GM20431 (cell line): ENCODE results near the gene ADAMTS3.
"Not testable (repeated sequence)": the region's sequence is repeated elsewhere in the genome, so short reads cannot be mapped to it uniquely, and the experiment has no call there.

Experiments used
- in situ Hi-C: fragments of 300-500 bp; cut with MseI, MboI; formaldehyde crosslinking; loops from one replicate; pipeline ENCODE4 v1.15.0; 2020; ENCODE audit warnings: low sequenced_read_pairs; ENCODE audit not compliant: unreplicated experiment

Gene ADAMTS3

GRCh38 chr4:72553540-72554337 is 15.3 kb downstream of the ADAMTS3 start:
- in situ Hi-C loops: no loop called here

GRCh38 chr4:72552447-72552846 is 16.6 kb downstream of the ADAMTS3 start:
- in situ Hi-C loops: no loop called here

- in situ Hi-C loops: no loop called here
Measured at GRCh38 chr4:72546456-72546855, 22.6 kb downstream of the ADAMTS3 start.

- in situ Hi-C loops: not testable (repeated sequence)
Measured at GRCh38 chr4:72540694-72541093, 28.3 kb downstream of the ADAMTS3 start.

GRCh38 chr4:72538006-72538405 is 31.0 kb downstream of the ADAMTS3 start:
- in situ Hi-C loops: no loop called here

GRCh38 chr4:72536443-72536842 is 32.6 kb downstream of the ADAMTS3 start:
- in situ Hi-C loops: no loop called here

GRCh38 chr4:72531768-72532290 is 37.2 kb downstream of the ADAMTS3 start:
- in situ Hi-C loops: no loop called here

GRCh38 chr4:72531322-72531721 is 37.7 kb downstream of the ADAMTS3 start:
- in situ Hi-C loops: no loop called here

GRCh38 chr4:72529148-72529822 is 39.7 kb downstream of the ADAMTS3 start:
- in situ Hi-C loops: no loop called here

GRCh38 chr4:72527038-72527646 is 41.9 kb downstream of the ADAMTS3 start:
- in situ Hi-C loops: no loop called here

- in situ Hi-C loops: no loop called here
Measured at GRCh38 chr4:72525938-72526337, 43.1 kb downstream of the ADAMTS3 start.

GRCh38 chr4:72522440-72522839 is 46.6 kb downstream of the ADAMTS3 start:
- in situ Hi-C loops: no loop called here

GRCh38 chr4:72513227-72513626 is 55.8 kb downstream of the ADAMTS3 start:
- in situ Hi-C loops: no loop called here

GRCh38 chr4:72507860-72508419 is 61.1 kb downstream of the ADAMTS3 start:
- in situ Hi-C loops: loop anchor here (10.0 kb wide), 1 partner anchor 517 kb away; no protein-coding TSS in a partner anchor

GRCh38 chr4:72507167-72507566 is 61.9 kb downstream of the ADAMTS3 start:
- in situ Hi-C loops: loop anchor here (10.0 kb wide), 1 partner anchor 518 kb away; no protein-coding TSS in a partner anchor

GRCh38 chr4:72505314-72505744 is 63.7 kb downstream of the ADAMTS3 start:
- in situ Hi-C loops: loop anchor here (10.0 kb wide), 1 partner anchor 519 kb away; no protein-coding TSS in a partner anchor

- in situ Hi-C loops: loop anchor here (10.0 kb wide), 1 partner anchor 525 kb away; no protein-coding TSS in a partner anchor
Measured at GRCh38 chr4:72500214-72500613, 68.8 kb downstream of the ADAMTS3 start.

GRCh38 chr4:72496119-72496518 is 72.9 kb downstream of the ADAMTS3 start:
- in situ Hi-C loops: no loop called here

GRCh38 chr4:72494156-72494555 is 74.9 kb downstream of the ADAMTS3 start:
- in situ Hi-C loops: no loop called here

GRCh38 chr4:72489267-72489666 is 79.8 kb downstream of the ADAMTS3 start:
- in situ Hi-C loops: no loop called here
